Measurements from ENCODE around the gene OSBPL10. TPM values are rescaled to one million over a fixed set of nuclear protein-coding genes. Genes with fewer than 3 reads are reported as not detected.

Gene OSBPL10
- polyA plus RNA-seq, 2 of the 4 experiments (the other 2 are of a cell fraction), result 9.2 to 17.0 TPM

GRCh38 chr3:31704591-31705179 is 276.4 kb downstream of the OSBPL10 start:
- Histone ChIP-seq H3K4me2 (peak overlapping the region; percentile 43), H3K27ac (peak overlapping the region; percentile 8 to 71; a peak in 4 of 6 replicates), H3K4me1 (peaks cover 19% of the 10 kb centered on the region), H3K4me3 (no peak overlapping the region), H3K9me3 (no peaks in the 10 kb centered on the region)
- TF ChIP-seq MAFK (IDR thresholded peaks at IDR 0.05; ENCODE audit: partially characterized antibody) (peak; percentile 40), FOSL2 (IDR thresholded peaks at IDR 0.05) (peak; percentile 23; the same call in 1 of the 2 replicates), FOSL2 (CRISPR knock-in tag; IDR thresholded peaks at IDR 0.05) (no peak), ZFP36 (IDR thresholded peaks at IDR 0.05; ENCODE audit: borderline replicate concordance, partially characterized antibody) (no peak), SREBF2 (IDR thresholded peaks at IDR 0.05) (no peak)
- FAIRE-seq (no peak), DNase-seq (ENCODE audit: low read depth in 1 of 2, low spot score in 1 of 2) (peak; percentile 51 to 62), ATAC-seq (peak; percentile 78 to 81)
- POLR2A ChIA-PET, result no interaction called here
- CTCF ChIA-PET, result interaction anchor here (1.0 to 1.3 kb wide), 3 partner anchors 22 to 449 kb away, joined by 3 read pairs; no protein-coding TSS in a partner anchor
- WGBS (ENCODE audit: missing lambda C conversion rate), result 34% methylated on average over 7 of the region's 7 CpGs

GRCh38 chr3:31704156-31704555 is 276.9 kb downstream of the OSBPL10 start:
- POLR2A ChIA-PET, result no interaction called here

GRCh38 chr3:31701286-31701685 is 279.8 kb downstream of the OSBPL10 start:
- CTCF ChIA-PET, result interaction anchor here (1.0 kb wide), 1 partner anchor 443 kb away, joined by 3 read pairs; no protein-coding TSS in a partner anchor
- WGBS (ENCODE audit: missing lambda C conversion rate), result 77% methylated on average over 9 of the region's 9 CpGs
- Histone ChIP-seq H3K4me1 (peaks cover 25% of the 10 kb centered on the region), H3K9me3 (no peaks in the 10 kb centered on the region), H3K4me3 (no peak overlapping the region), H3K4me2 (no peak overlapping the region), H3K27ac (no peak overlapping the region)
- TF ChIP-seq USF2 (IDR thresholded peaks at IDR 0.05) (no peak), KDM5A (IDR thresholded peaks at IDR 0.05) (no peak), HDAC2 (IDR thresholded peaks at IDR 0.05) (no peak), PHF8 (IDR thresholded peaks at IDR 0.05; ENCODE audit: borderline replicate concordance, low read depth) (no peak), JUN (IDR thresholded peaks at IDR 0.05) (no peak), KDM1A (IDR thresholded peaks at IDR 0.05; ENCODE audit: low read depth) (no peak), EHMT2 (IDR thresholded peaks at IDR 0.05; ENCODE audit: low read depth) (no peak), EP300 (IDR thresholded peaks at IDR 0.05) (no peak), CHD4 (IDR thresholded peaks at IDR 0.05; ENCODE audit: borderline replicate concordance) (no peak), FOXS1 (CRISPR knock-in tag; IDR thresholded peaks at IDR 0.05) (no peak), HEYL (CRISPR knock-in tag; IDR thresholded peaks at IDR 0.05) (no peak), RFX5 (IDR thresholded peaks at IDR 0.05) (no peak), JUNB (IDR thresholded peaks at IDR 0.05) (no peak), SREBF2 (IDR thresholded peaks at IDR 0.05) (no peak), GATA3 (IDR thresholded peaks at IDR 0.05; ENCODE audit: borderline replicate concordance) (no peak)
- POLR2A ChIA-PET, result no interaction called here
- DNase-seq (ENCODE audit: low read depth in 1 of 2, low spot score in 1 of 2) (no peak), FAIRE-seq (no peak), ATAC-seq (no peak)

More at GRCh38 chr3:31704156-31704555, 276.9 kb downstream of the OSBPL10 start:
- CTCF ChIA-PET, result interaction anchor here (1.0 to 1.3 kb wide), 4 partner anchors 22 to 450 kb away, joined by 3 read pairs; no protein-coding TSS in a partner anchor
- Histone ChIP-seq H3K27ac (peak overlapping the region in 1 of 2 experiments; percentile 71; a peak in 3 of 6 replicates), H3K9me3 (no peaks in the 10 kb centered on the region), H3K4me1 (peaks cover 24% of the 10 kb centered on the region), H3K4me3 (no peak overlapping the region), H3K4me2 (peak overlapping the region; percentile 43; the same call in 2 of the 3 replicates)
- DNase-seq (ENCODE audit: low read depth in 1 of 2, low spot score in 1 of 2) (no peak), ATAC-seq (no peak), FAIRE-seq (no peak)
- TF ChIP-seq HDAC2 (IDR thresholded peaks at IDR 0.05) (no peak), TFCP2L1 (CRISPR knock-in tag; IDR thresholded peaks at IDR 0.05) (no peak), JUNB (IDR thresholded peaks at IDR 0.05) (no peak), GATA3 (IDR thresholded peaks at IDR 0.05; ENCODE audit: borderline replicate concordance) (no peak)
- 81% methylated on average over 3 of the region's 3 CpGs for WGBS (ENCODE audit: missing lambda C conversion rate)

Data from A549 (cell line).